ENCODE data around the gene NRSN2.
"Not testable (repeated sequence)": the region's sequence is repeated elsewhere in the genome, so short reads cannot be mapped to it uniquely, and the experiment has no call there.

The NRSN2 gene

DNA sequence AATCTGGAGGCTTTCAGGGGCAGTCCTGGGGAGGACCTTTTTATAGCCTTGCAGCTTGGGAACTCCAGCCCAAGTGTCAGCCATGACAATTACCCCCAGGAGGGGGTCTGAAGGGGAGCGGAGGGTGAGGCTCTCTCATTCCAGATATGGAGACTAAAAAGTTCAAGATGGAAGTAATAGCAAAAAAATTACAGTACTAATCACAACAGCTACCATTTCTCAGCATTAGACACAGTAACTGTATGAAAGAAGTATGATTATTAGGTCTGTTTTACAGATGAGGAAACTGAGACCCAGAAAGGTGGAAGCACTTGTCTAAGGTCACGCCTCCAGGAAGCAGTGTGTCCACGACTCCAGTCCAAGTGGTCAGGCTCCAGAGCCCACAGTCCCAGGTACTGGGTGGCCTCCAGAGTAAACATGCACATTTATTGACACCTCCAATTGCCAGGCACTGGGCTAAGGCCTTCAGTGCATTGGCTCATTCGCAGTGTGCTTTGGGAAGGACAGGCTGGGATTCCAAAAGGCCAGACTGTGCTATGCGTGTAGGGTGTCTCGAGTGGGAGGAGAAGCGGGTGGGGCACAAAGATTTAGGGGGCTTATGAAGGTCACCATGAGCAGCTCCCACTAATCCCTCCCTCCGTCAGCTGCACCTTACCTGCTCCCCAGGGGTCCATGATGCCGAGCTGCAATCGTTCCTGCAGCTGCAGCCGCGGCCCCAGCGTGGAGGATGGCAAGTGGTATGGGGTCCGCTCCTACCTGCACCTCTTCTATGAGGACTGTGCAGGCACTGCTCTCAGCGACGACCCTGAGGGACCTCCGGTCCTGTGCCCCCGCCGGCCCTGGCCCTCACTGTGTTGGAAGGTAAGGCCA, 2.3 kb downstream of the NRSN2 start:
- DNase-seq (ENCODE audit: low read depth in 1 of 2, low spot score in 1 of 2): no peak
- in situ Hi-C loops (cut with HindIII; ENCODE audit: low pct_unique_long_range_greater_than_20kb, low sequenced_read_pairs): no loop called here
- no peak for TF ChIP-seq JUND (IDR thresholded peaks at IDR 0.05; ENCODE audit: low read depth)

- DNase-seq (ENCODE audit: low read depth in 1 of 2, low spot score in 1 of 2): no peak
- no peak for TF ChIP-seq JUND (IDR thresholded peaks at IDR 0.05; ENCODE audit: low read depth)
- in situ Hi-C loops (cut with HindIII; ENCODE audit: low pct_unique_long_range_greater_than_20kb, low sequenced_read_pairs): no loop called here
Observed at GRCh38 chr20:353166-353565, 6.3 kb downstream of the NRSN2 start.

DNA sequence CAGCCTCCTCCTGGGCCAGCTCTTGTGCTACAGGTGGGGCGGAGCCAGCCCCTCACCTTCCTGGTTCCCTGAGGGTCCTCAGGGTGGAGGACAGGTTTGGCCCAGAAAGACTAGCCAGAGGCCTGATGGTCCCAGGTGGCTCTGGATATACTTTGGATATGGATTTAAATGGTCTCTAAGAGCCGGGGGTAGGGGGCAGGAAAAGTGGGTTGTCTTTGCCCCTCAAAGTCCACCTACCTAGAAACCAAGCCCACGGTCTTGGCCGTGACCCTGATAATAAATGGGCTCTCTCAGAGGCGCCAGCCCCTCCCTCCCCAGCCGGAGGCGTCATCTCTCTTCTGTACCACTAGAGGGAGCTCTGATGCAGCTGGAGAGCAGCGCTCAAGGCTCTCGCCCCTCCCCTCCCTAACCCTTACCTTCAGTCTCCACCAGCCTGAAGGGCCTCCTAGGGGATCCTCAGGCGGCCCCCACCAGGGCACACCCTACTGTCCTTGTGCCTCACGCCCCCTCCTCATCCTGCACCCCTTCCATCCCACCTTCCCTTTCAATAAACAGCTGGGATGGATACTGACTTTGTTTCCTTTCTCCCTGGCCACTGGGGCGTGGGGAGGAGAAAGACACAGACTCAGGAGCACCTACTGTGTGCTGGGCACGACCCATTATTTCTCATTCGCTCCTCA, 7.5 kb downstream of the NRSN2 start:
- DNase-seq (ENCODE audit: low read depth in 1 of 2, low spot score in 1 of 2): peak; percentile 74 to 85
- TF ChIP-seq JUND (IDR thresholded peaks at IDR 0.05; ENCODE audit: low read depth): no peak
- in situ Hi-C loops (cut with HindIII; ENCODE audit: low pct_unique_long_range_greater_than_20kb, low sequenced_read_pairs): no loop called here

DNA sequence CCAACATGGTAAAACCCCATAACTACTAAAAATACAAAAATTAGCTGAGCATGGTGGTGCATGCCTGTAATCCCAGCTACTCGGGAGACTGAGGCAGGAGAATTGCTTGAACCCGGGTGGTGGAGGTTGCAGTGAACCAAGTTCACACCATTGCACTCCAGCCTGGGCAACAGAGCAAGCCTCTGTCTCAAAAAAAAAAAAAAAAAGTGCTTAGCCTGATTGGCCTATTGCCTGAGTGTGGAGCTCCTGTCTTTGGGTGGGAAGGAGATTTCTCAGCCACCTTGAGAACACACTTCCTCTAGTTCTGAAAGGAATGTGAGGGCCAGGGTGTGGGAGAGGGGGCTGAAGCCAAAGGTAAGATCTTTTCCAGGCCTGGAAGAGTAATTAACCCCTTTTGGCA, 9.2 kb downstream of the NRSN2 start:
- in situ Hi-C loops (cut with HindIII; ENCODE audit: low pct_unique_long_range_greater_than_20kb, low sequenced_read_pairs): not testable (repeated sequence)

GRCh38 chr20:356745-357144, 9.8 kb downstream of the NRSN2 start:
- no peak for TF ChIP-seq JUND (IDR thresholded peaks at IDR 0.05; ENCODE audit: low read depth)
- in situ Hi-C loops (cut with HindIII; ENCODE audit: low pct_unique_long_range_greater_than_20kb, low sequenced_read_pairs): no loop called here
- DNase-seq (ENCODE audit: low read depth in 1 of 2, low spot score in 1 of 2): no peak

More for the DNA sequence above, 9.2 kb downstream of the NRSN2 start:
- DNase-seq (ENCODE audit: low read depth in 1 of 2, low spot score in 1 of 2): not testable (repeated sequence)

- in situ Hi-C loops (cut with HindIII; ENCODE audit: low pct_unique_long_range_greater_than_20kb, low sequenced_read_pairs): no loop called here
- DNase-seq (ENCODE audit: low read depth in 1 of 2, low spot score in 1 of 2): no peak
- TF ChIP-seq JUND (IDR thresholded peaks at IDR 0.05; ENCODE audit: low read depth): no peak
Observed at GRCh38 chr20:358891-359555, 12.1 kb downstream of the NRSN2 start.

DNA sequence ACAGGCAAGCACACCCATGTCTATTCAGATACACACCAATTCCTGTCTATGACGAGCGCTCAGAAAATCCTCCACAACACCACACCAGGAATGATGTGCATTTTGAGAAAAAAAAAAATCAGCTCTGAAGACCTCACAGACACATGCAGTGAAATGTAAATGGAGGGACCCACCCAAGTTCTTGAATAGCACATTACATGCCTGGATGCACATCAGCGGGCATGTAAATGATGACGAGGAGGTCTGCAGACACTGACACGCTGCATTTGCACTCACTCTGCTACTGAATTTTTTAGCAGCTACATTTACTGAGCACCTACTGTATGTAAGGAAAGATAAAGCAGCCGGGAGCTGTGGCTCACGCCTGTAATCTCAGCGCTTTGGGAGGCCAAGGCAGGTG, 14.7 kb downstream of the NRSN2 start:
- no peak for TF ChIP-seq JUND (IDR thresholded peaks at IDR 0.05; ENCODE audit: low read depth)
- DNase-seq (ENCODE audit: low read depth in 1 of 2, low spot score in 1 of 2): no peak
- in situ Hi-C loops (cut with HindIII; ENCODE audit: low pct_unique_long_range_greater_than_20kb, low sequenced_read_pairs): no loop called here

- TF ChIP-seq JUND (IDR thresholded peaks at IDR 0.05; ENCODE audit: low read depth): no peak
- DNase-seq (ENCODE audit: low read depth in 1 of 2, low spot score in 1 of 2): peak in 1 of 2 experiments; percentile 95
- in situ Hi-C loops (cut with HindIII; ENCODE audit: low pct_unique_long_range_greater_than_20kb, low sequenced_read_pairs): no loop called here
Observed at GRCh38 chr20:362271-363254, 15.7 kb downstream of the NRSN2 start.

GRCh38 chr20:363319-364078, 16.6 kb downstream of the NRSN2 start:
- in situ Hi-C loops (cut with HindIII; ENCODE audit: low pct_unique_long_range_greater_than_20kb, low sequenced_read_pairs): no loop called here
- DNase-seq (ENCODE audit: low read depth in 1 of 2, low spot score in 1 of 2): no peak
- no peak for TF ChIP-seq JUND (IDR thresholded peaks at IDR 0.05; ENCODE audit: low read depth)

DNA sequence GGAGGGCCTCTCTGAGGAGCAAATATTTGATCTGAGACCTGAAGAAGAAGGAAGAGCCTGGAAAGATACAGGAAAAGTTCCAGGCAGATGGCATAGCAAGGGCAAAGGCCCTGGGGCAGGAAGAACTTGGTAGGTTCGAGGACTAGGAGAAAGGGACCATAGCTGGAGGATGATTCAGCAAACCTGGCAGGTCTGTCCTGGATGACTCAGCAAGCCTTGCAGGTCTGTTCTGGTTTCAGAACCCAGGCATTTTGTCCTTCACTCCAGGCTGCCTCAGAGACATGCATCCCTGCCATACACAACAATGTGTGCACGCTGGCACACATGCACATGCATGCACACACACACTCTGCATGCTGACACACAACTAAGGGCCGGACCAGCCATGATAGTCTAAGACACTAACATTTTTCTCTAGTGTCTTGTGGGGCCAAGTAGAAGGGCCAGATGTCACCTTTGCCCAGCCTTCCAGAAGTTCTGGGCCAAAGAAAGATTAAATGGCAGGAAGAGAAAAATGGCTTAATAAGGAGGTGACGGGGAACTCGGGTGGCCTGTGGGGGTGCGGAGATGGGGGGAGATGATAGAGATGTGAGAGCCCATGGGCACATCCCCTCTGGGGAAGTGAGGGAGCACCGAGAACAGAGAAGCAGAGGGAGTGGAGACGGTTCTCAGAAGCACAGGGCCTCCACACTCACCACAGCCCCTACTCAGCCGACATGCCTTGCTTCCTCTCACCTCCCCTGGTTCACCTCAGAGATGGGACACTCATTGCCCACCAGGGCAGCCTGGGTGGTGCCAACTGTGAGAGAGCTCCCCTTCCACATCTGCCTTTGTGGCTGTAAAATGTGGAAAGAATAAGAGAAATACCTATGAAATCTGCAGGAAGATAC, 18.2 kb downstream of the NRSN2 start:
- peak in 1 of 2 experiments; percentile 78 for DNase-seq (ENCODE audit: low read depth in 1 of 2, low spot score in 1 of 2)
- TF ChIP-seq JUND (IDR thresholded peaks at IDR 0.05; ENCODE audit: low read depth): no peak
- in situ Hi-C loops (cut with HindIII; ENCODE audit: low pct_unique_long_range_greater_than_20kb, low sequenced_read_pairs): no loop called here

All from T47D (cell line).